Measurements from ENCODE around the gene RIPK1.
A peak's percentile ranks its signal among the peaks of the same experiment; 100 is the strongest.

Gene RIPK1

GRCh38 chr6:3162565-3163247 is 94.4 kb downstream of the RIPK1 start:
- H3K27me3 ChIP-seq (replicated peaks) = no peaks in the 10 kb centered on the region
- H3K27ac ChIP-seq = peak overlapping the region; percentile 58
- TF ChIP-seq CTCF (IDR thresholded peaks at IDR 0.05; ENCODE audit: low read depth, low read length, missing control alignments) = peak; percentile 38
- in situ Hi-C loops (cut with HindIII; ENCODE audit: low pct_ligation_motif_present, low sequenced_read_pairs) = no loop called here
- H3K4me3 ChIP-seq (ENCODE audit: low read depth, low read length) = peak overlapping the region; percentile 68
- no peaks in the 10 kb centered on the region for H3K36me3 ChIP-seq (replicated peaks)
- DNase-seq = peak; percentile 53

GRCh38 chr6:3163248-3163594 is 94.9 kb downstream of the RIPK1 start:
- Histone ChIP-seq H3K27ac (no peak overlapping the region), H3K27me3 (replicated peaks) (no peaks in the 10 kb centered on the region), H3K36me3 (replicated peaks) (no peaks in the 10 kb centered on the region), H3K4me3 (ENCODE audit: low read depth, low read length) (peak overlapping the region; percentile 68)
- TF ChIP-seq CTCF (IDR thresholded peaks at IDR 0.05; ENCODE audit: low read depth, low read length, missing control alignments) = no peak
- no peak for DNase-seq
- in situ Hi-C loops (cut with HindIII; ENCODE audit: low pct_ligation_motif_present, low sequenced_read_pairs) = no loop called here

GRCh38 chr6:3164388-3164787 is 96.1 kb downstream of the RIPK1 start:
- in situ Hi-C loops (cut with HindIII; ENCODE audit: low pct_ligation_motif_present, low sequenced_read_pairs) = no loop called here
- Histone ChIP-seq H3K4me3 (ENCODE audit: low read depth, low read length) (no peak overlapping the region), H3K27me3 (replicated peaks) (no peaks in the 10 kb centered on the region), H3K27ac (no peak overlapping the region), H3K36me3 (replicated peaks) (no peaks in the 10 kb centered on the region)
- DNase-seq = no peak
- no peak for TF ChIP-seq CTCF (IDR thresholded peaks at IDR 0.05; ENCODE audit: low read depth, low read length, missing control alignments)

All from brain microvascular endothelial cell (primary cell).